Upper lobe of left lung (tissue), 4 donors: Measurements from ENCODE around the gene SCYGR2.

Experiments used
- POLR2A ChIP-seq, 4 donors: fragments of 450-650 bp; IDR thresholded peaks; one replicate each; pipeline ENCODE4 v1.5.1; 2016 to 2017; ENCODE audit warnings: antibody characterized with exemption in 4 of 4, mild to moderate bottlenecking in 2 of 4
- TF ChIP-seq, protein P1 (sequence below), 6 experiments: fragments of 450-650 bp in 4 of 6; fragments of 200-600 bp in 2 of 6; sonication (generic) in 2 of 6; IDR thresholded peaks; one replicate each; pipeline ENCODE4 v1.5.1; 2016 to 2019; ENCODE audit warnings: antibody characterized with exemption in 6 of 6

DNA sequence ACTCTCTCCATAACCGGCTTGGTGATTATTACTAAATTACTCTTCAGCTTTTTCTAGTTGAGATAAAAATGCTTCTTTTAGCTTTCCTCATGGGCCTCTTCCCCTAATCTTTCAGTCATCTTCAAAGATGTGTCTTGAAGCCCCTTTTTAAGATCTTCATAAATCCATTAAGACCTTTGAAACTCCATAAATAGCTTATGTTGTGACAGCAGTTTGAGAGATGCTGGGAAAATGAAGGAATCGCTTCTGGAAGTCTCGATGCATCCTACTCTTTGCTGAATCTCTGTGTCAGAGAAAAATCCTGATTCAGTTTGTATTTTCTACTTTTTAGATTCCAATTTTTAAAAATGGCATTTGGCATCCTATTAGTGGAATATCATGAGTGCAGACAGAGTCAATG lies 31.6 kb downstream of the SCYGR2 start:
- TF ChIP-seq, protein P1, sequence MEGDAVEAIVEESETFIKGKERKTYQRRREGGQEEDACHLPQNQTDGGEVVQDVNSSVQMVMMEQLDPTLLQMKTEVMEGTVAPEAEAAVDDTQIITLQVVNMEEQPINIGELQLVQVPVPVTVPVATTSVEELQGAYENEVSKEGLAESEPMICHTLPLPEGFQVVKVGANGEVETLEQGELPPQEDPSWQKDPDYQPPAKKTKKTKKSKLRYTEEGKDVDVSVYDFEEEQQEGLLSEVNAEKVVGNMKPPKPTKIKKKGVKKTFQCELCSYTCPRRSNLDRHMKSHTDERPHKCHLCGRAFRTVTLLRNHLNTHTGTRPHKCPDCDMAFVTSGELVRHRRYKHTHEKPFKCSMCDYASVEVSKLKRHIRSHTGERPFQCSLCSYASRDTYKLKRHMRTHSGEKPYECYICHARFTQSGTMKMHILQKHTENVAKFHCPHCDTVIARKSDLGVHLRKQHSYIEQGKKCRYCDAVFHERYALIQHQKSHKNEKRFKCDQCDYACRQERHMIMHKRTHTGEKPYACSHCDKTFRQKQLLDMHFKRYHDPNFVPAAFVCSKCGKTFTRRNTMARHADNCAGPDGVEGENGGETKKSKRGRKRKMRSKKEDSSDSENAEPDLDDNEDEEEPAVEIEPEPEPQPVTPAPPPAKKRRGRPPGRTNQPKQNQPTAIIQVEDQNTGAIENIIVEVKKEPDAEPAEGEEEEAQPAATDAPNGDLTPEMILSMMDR (IDR thresholded peaks at IDR 0.05), result no peak
- TF ChIP-seq POLR2A (IDR thresholded peaks at IDR 0.05), result no peak
